Spleen (tissue), 11 donors: ENCODE results near the gene ADGRV1. TPM values are rescaled to one million over a fixed set of nuclear protein-coding genes. Genes with fewer than 3 reads are reported as not detected.

Experiments used
- DNase-seq: peaks from one replicate; pipeline ENCODE4 v3.0.0-alpha.2; 2020
- H3K27ac ChIP-seq, 8 donors: fragments of 200-600 bp; sonication (generic) in 7 of 8; 1 replicate in 4 of 8; 2 replicates in 4 of 8; pipeline versions ENCODE4 v1.5.0 to v1.8.0; 2016 to 2021; ENCODE audit warnings: inconsistent platforms in 4 of 8, mild to moderate bottlenecking in 4 of 8, moderate library complexity in 1 of 8
- H3K27me3 ChIP-seq, 7 donors: fragments of 200-600 bp; sonication (generic) in 6 of 7; replicated peaks in 1 of 7; 1 replicate in 4 of 7; 2 replicates in 3 of 7; pipeline versions ENCODE4 v1.5.0 to v1.8.0; 2016 to 2021; ENCODE audit warnings: inconsistent platforms in 3 of 7, mild to moderate bottlenecking in 1 of 7
- H3K36me3 ChIP-seq, 6 donors: fragments of 200-600 bp; sonication (generic) in 5 of 6; 1 replicate in 4 of 6; 2 replicates in 2 of 6; pipeline versions ENCODE4 v1.5.0 to v1.8.0; 2016 to 2021; ENCODE audit warnings: inconsistent platforms in 2 of 6
- H3K4me1 ChIP-seq, 6 donors: fragments of 200-600 bp; sonication (generic) in 5 of 6; 1 replicate in 3 of 6; 2 replicates in 3 of 6; pipeline versions ENCODE4 v1.5.0 to v1.8.0; 2016 to 2021; ENCODE audit warnings: inconsistent platforms in 3 of 6
- H3K4me3 ChIP-seq, 8 donors: fragments of 200-600 bp; sonication (generic) in 7 of 8; 1 replicate in 4 of 8; 2 replicates in 4 of 8; pipeline versions ENCODE4 v1.5.0 to v1.8.0; 2016 to 2021; ENCODE audit warnings: inconsistent platforms in 4 of 8, mild to moderate bottlenecking in 4 of 8, moderate library complexity in 2 of 8
- H3K9me3 ChIP-seq, 8 donors: fragments of 200-600 bp; sonication (generic) in 7 of 8; 1 replicate in 4 of 8; 2 replicates in 4 of 8; pipeline versions ENCODE4 v1.5.0 to v1.8.0; 2016 to 2021; ENCODE audit warnings: inconsistent platforms in 4 of 8
- CTCF ChIP-seq, 11 experiments: fragments of 200-600 bp in 7 of 11; fragments of 450-650 bp in 4 of 11; sonication (generic) in 4 of 11; IDR thresholded peaks in 8 of 11; conservative IDR thresholded peaks in 3 of 11; 1 replicate in 7 of 11; 2 replicates in 4 of 11; pipeline versions ENCODE4 v1.4.0 to v1.8.0; 2016 to 2021; ENCODE audit warnings: antibody characterized with exemption in 11 of 11, inconsistent platforms in 4 of 11, mild to moderate bottlenecking in 1 of 11
- POLR2A ChIP-seq, 3 donors: fragments of 450-650 bp; IDR thresholded peaks; one replicate each; pipeline ENCODE4 v1.5.1; 2017; ENCODE audit warnings: antibody characterized with exemption in 3 of 3, mild to moderate bottlenecking in 1 of 3
- POLR2AphosphoS5 ChIP-seq, 3 donors: sonication (generic); formaldehyde crosslinking; IDR thresholded peaks; one replicate each; pipeline ENCODE4 v1.5.1; 2017; ENCODE audit warnings: antibody characterized with exemption in 3 of 3
- WGBS, 5 donors: extraction: QIAGEN DNeasy Blood & Tissue Kit in 3 of 5; methylation state at CpG; one replicate each; pipeline versions ENCODE4 v1.1.5 to v1.1.7; 2013 to 2018; 5-methylcytosine and 5-hydroxymethylcytosine counted together
- intact Hi-C: fragments of 100-400 bp; cut with DNase I; formaldehyde crosslinking; loops from one replicate; pipeline ENCODE4 v1.15.0; 2023; ENCODE audit warnings: low total_unique reads
- polyA plus RNA-seq, 3 donors: library from polyadenylated mRNA; stranded (reverse); fragments of 200-250 nt; gene quantifications; one replicate each; pipeline ENCODE4 v1.2.1, GENCODE V29; 2013
- total RNA-seq, 7 donors: library from RNA; depleted of rRNA in 3 of 7; stranded (reverse); fragments of >200 nt in 3 of 7; fragmentation: NEBNext Ultra II Directional in 4 of 7; extraction: Animal tissue kit (Norgen Biotek cat#: 25700) in 4 of 7; gene quantifications; one replicate each; pipeline versions ENCODE4 v1.1.0 to v1.2.1, GENCODE V29; 2016 to 2021
- donor health status: healthy with polysubstance abuse.
- donor health status: DM: no; HTN: no; CAD: no; lungs with moderate emphysema.
- donor health status: DM: no; HTN: no; CAD: no.
- donor health status: Bipolar disorder and iron deficiency.
- donor health status: healthy.
- donor health status: DM: no; HTN: no; CAD: no.
- donor health status: DM: yes; HTN: yes; CAD: no.

ADGRV1 gene
- total and polyA plus RNA-seq, 10 donors = 0.08 to 0.69 (median 0.28) TPM; not detected in 3

GRCh38 chr5:91028499-91028956 lies 469.9 kb downstream of the ADGRV1 start:
- H3K36me3 ChIP-seq = no peaks in the 10 kb centered on the region
- WGBS, 5 donors = 85 to 100% (median 92%) methylated on average over 2 of the region's 2 CpGs
- no peaks in the 10 kb centered on the region for H3K9me3 ChIP-seq
- H3K27me3 ChIP-seq = no peaks in the 10 kb centered on the region
- H3K27ac ChIP-seq = no peak overlapping the region
- H3K4me3 ChIP-seq = no peak overlapping the region
- no peak for DNase-seq
- TF ChIP-seq POLR2AphosphoS5 (IDR thresholded peaks at IDR 0.05) (no peak), CTCF (IDR thresholded peaks at IDR 0.05 in 8 of 11, conservative IDR thresholded peaks at IDR 0.05 in 3 of 11) (no peak), POLR2A (IDR thresholded peaks at IDR 0.05) (no peak)
- H3K4me1 ChIP-seq = no peaks in the 10 kb centered on the region
- intact Hi-C loops = no loop called here

DNA sequence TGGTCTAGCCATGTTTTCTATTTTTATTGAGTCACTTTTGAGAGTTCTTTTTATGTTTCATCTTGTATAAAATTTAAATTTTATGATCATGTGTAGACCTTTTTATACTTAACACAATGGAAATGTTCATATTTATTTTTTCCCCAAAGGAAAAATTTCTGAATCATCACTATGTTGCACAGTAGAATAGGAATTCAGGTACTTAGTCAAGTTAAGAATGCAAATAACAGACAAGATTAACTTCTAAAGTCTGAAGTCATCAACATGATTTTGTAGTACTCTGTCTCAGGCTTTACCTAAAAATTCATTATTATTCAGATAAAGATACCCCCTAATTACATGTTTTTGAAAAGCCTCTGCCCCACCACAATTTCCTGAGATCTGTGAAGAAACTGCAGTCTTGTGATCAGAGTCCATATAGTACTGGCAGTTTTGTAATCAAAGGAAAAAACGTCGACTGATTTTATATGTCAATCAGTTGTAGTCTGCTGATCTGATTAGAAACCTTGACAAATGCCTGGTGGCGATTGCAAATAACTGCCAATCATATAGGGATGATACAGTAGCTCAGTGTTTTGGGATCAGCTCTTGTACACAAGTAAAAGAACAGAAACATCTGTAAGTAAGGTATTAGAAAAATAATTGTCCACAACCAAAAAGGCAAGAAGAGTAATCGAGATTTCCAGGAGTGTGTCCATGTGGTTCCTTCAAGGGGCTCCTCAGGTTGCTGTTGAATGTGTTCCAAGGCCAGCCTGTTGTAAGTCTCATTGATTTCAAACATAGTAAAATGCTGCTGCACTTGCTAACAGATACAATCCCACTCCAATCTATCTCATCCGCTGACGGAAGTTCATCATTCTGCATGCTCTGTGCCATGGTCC lies 472.2 kb downstream of the ADGRV1 start:
- H3K9me3 ChIP-seq = no peaks in the 10 kb centered on the region
- H3K4me3 ChIP-seq = no peak overlapping the region
- intact Hi-C loops = no loop called here
- H3K4me1 ChIP-seq = no peaks in the 10 kb centered on the region
- no peak overlapping the region for H3K27ac ChIP-seq
- H3K36me3 ChIP-seq = no peaks in the 10 kb centered on the region
- WGBS, 5 donors = 78 to 87% (median 84%) methylated on average over 6 of the region's 6 CpGs
- DNase-seq = no peak
- H3K27me3 ChIP-seq = no peaks in the 10 kb centered on the region
- TF ChIP-seq POLR2A (IDR thresholded peaks at IDR 0.05) = no peak
- no peak for TF ChIP-seq POLR2AphosphoS5 (IDR thresholded peaks at IDR 0.05)
- no peak for TF ChIP-seq CTCF (IDR thresholded peaks at IDR 0.05 in 8 of 11, conservative IDR thresholded peaks at IDR 0.05 in 3 of 11)

DNA sequence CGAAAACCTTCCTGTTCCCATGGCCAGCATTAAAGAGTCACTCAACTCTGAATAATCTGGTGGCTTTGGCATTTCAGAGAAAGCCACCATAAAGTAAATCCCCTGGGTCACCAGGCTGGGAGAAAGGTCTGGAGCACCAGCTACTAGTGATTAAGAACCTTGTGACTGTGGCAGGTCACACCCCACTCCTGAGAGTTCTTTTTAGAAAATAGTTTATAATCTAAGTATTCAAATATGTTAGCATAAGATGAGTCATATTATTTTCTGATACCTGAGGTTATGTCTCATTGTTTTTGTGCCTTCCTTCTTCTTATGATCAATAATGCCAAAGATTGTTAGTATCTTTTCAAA lies 472.8 kb downstream of the ADGRV1 start:
- Histone ChIP-seq H3K9me3 (no peaks in the 10 kb centered on the region), H3K4me1 (no peaks in the 10 kb centered on the region), H3K27me3 (no peaks in the 10 kb centered on the region), H3K36me3 (no peaks in the 10 kb centered on the region), H3K27ac (no peak overlapping the region), H3K4me3 (no peak overlapping the region)
- intact Hi-C loops = no loop called here
- 82 to 100% (median 95%) methylated on average over 1 of the region's 1 CpG for WGBS, 5 donors
- no peak for DNase-seq
- no peak for TF ChIP-seq POLR2A (IDR thresholded peaks at IDR 0.05)

DNA sequence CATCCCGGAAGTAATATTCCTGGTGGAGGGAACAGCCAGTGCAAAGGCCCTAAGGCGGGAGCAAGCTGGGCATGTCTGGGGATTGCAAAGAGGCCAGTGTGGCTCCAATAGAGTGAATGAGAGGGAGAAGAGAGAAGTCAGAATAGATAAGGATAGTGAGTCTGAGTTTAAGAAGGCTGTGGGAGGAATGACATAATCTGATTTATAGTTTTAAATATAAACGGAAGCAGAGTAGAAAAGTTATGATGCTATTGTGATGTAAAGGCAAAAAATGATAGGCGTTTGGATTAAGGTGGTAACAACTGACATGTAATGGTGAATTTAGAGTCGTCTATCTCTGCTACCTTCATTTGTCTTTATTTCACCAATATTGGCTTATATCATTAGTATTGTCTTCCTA lies 473.5 kb downstream of the ADGRV1 start:
- WGBS, 5 donors = 85 to 92% (median 89%) methylated on average over 5 of the region's 5 CpGs

More for the DNA sequence above, 473.5 kb downstream of the ADGRV1 start:
- Histone ChIP-seq H3K36me3 (no peaks in the 10 kb centered on the region), H3K27ac (no peak overlapping the region), H3K9me3 (no peaks in the 10 kb centered on the region), H3K4me3 (no peak overlapping the region), H3K27me3 (no peaks in the 10 kb centered on the region), H3K4me1 (no peaks in the 10 kb centered on the region)
- no peak for DNase-seq
- intact Hi-C loops = no loop called here
- TF ChIP-seq CTCF (IDR thresholded peaks at IDR 0.05 in 8 of 11, conservative IDR thresholded peaks at IDR 0.05 in 3 of 11) = no peak
- TF ChIP-seq POLR2AphosphoS5 (IDR thresholded peaks at IDR 0.05) = no peak
- TF ChIP-seq POLR2A (IDR thresholded peaks at IDR 0.05) = no peak
